Cardiac muscle cell (in vitro differentiated cells and primary cell): Measurements from ENCODE around the gene STUB1. TPM values are rescaled to one million over a fixed set of nuclear protein-coding genes. Genes with fewer than 3 reads are reported as not detected.

Experiments
- DNase-seq, 2 donors: peaks; one replicate each; pipeline versions ENCODE4 v3.0.0 to v3.0.0-alpha.2; 2010 to 2017; ENCODE audit warnings: low read depth in 1 of 2, low spot score in 1 of 2
- H3K27ac ChIP-seq: fragments of 200-600 bp; sonication (generic); 2 replicates; pipeline ENCODE4 v1.5.1; 2016
- H3K27me3 ChIP-seq: fragments of 200-600 bp; sonication (generic); 2 replicates; pipeline ENCODE4 v1.6.0; 2016; ENCODE audit warnings: control low read depth
- H3K36me3 ChIP-seq: fragments of 200-600 bp; sonication (generic); 2 replicates; pipeline ENCODE4 v1.5.1; 2016; ENCODE audit warnings: control low read depth
- H3K4me1 ChIP-seq: fragments of 200-600 bp; sonication (generic); 2 replicates; pipeline ENCODE4 v1.8.1; 2017; ENCODE audit warnings: low read depth, mild to moderate bottlenecking, mixed run types
- H3K4me3 ChIP-seq: fragments of 200-600 bp; sonication (generic); 2 replicates; pipeline ENCODE4 v1.5.1; 2016; ENCODE audit warnings: mild to moderate bottlenecking
- H3K9me3 ChIP-seq: fragments of 200-600 bp; sonication (generic); 2 replicates; pipeline ENCODE4 v1.5.1; 2017; ENCODE audit warnings: low read depth, mild to moderate bottlenecking, control low read depth
- CTCF ChIP-seq: IDR thresholded peaks from 2 replicates; pipeline ENCODE4 v1.5.1; 2012; ENCODE audit warnings: low read depth, mild to moderate bottlenecking, low read length
- polyA plus RNA-seq: library from polyadenylated mRNA; unstranded; fragments of >200 nt; fragmentation: Nextera tagmentation; extraction: Ambion mirVana; gene quantifications from 2 replicates; pipeline ENCODE4 v1.2.1, GENCODE V29; 2016
- total RNA-seq: library from RNA; depleted of rRNA; stranded (reverse); fragments of >200 nt; gene quantifications from 2 replicates; pipeline ENCODE4 v1.2.3, GENCODE V29; 2016

STUB1 gene
- total and polyA plus RNA-seq, 2 experiments from 2014 or later = 176 to 269 TPM

- Histone ChIP-seq H3K36me3 (peaks cover 20% of the 10 kb centered on the region), H3K27ac (no peak overlapping the region), H3K4me1 (peaks cover 12% of the 10 kb centered on the region), H3K4me3 (no peak overlapping the region), H3K27me3 (no peaks in the 10 kb centered on the region), H3K9me3 (no peaks in the 10 kb centered on the region)
- TF ChIP-seq CTCF = no peak
- no peak for DNase-seq
Measured at GRCh38 chr16:677316-678190, 2.7 kb upstream of the STUB1 start.

GRCh38 chr16:678209-678857 lies 1.9 kb upstream of the STUB1 start:
- H3K9me3 ChIP-seq = no peaks in the 10 kb centered on the region
- peaks cover 12% of the 10 kb centered on the region for H3K4me1 ChIP-seq
- TF ChIP-seq CTCF = no peak
- H3K4me3 ChIP-seq = no peak overlapping the region
- no peaks in the 10 kb centered on the region for H3K27me3 ChIP-seq
- no peak for DNase-seq
- H3K36me3 ChIP-seq = peaks cover 21% of the 10 kb centered on the region
- peak overlapping the region; percentile 92 for H3K27ac ChIP-seq

GRCh38 chr16:678858-679813 lies 1.1 kb upstream of the STUB1 start:
- DNase-seq = peak; percentile 66 to 88
- Histone ChIP-seq H3K4me3 (peak overlapping the region; percentile 44), H3K36me3 (peaks cover 21% of the 10 kb centered on the region), H3K4me1 (peaks cover 12% of the 10 kb centered on the region), H3K9me3 (no peaks in the 10 kb centered on the region), H3K27ac (peak overlapping the region; percentile 92), H3K27me3 (no peaks in the 10 kb centered on the region)
- TF ChIP-seq CTCF = no peak

GRCh38 chr16:680625-680945 lies 375 bp downstream of the STUB1 start:
- H3K4me3 ChIP-seq = peak overlapping the region; percentile 95
- H3K9me3 ChIP-seq = no peaks in the 10 kb centered on the region
- H3K4me1 ChIP-seq = peaks cover 13% of the 10 kb centered on the region
- no peak for DNase-seq
- H3K27me3 ChIP-seq = no peaks in the 10 kb centered on the region
- H3K27ac ChIP-seq = peak overlapping the region; percentile 92
- peaks cover 24% of the 10 kb centered on the region for H3K36me3 ChIP-seq
- TF ChIP-seq CTCF = no peak
